Thymus (tissue), 11 donors: ENCODE results near the gene INSM2. TPM values are rescaled to one million over a fixed set of nuclear protein-coding genes. Genes with fewer than 3 reads are reported as not detected.

Source experiments
- DNase-seq, 9 donors: peaks; one replicate each; pipeline ENCODE4 v3.0.0-alpha.2; 2013; ENCODE audit warnings: low spot score in 9 of 9, low read depth in 6 of 9, missing footprints in 1 of 9
- H3K27ac ChIP-seq, 2 donors: one replicate each; pipeline ENCODE4 v1.5.1; 2013; ENCODE audit warnings: control low read depth in 1 of 2, low read depth in 1 of 2, low read length in 1 of 2, mild to moderate bottlenecking in 1 of 2, moderate library complexity in 1 of 2
- H3K27me3 ChIP-seq, 2 donors: one replicate each; pipeline ENCODE4 v1.5.1; 2013; ENCODE audit warnings: low read length in 1 of 2; ENCODE audit not compliant: control insufficient read depth in 2 of 2, insufficient read depth in 1 of 2
- H3K36me3 ChIP-seq, 2 donors: one replicate each; pipeline ENCODE4 v1.5.1; 2013; ENCODE audit warnings: low read length in 1 of 2, mild to moderate bottlenecking in 1 of 2, moderate library complexity in 1 of 2; ENCODE audit not compliant: control insufficient read depth in 2 of 2, insufficient read depth in 2 of 2
- H3K4me1 ChIP-seq, 2 donors: one replicate each; pipeline ENCODE4 v1.5.1; 2013; ENCODE audit warnings: low read length in 2 of 2; ENCODE audit not compliant: control insufficient read depth in 2 of 2, insufficient read depth in 2 of 2
- H3K4me3 ChIP-seq, 2 donors: one replicate each; pipeline ENCODE4 v1.5.1; 2013; ENCODE audit warnings: low read length in 2 of 2, control low read depth in 1 of 2, mild to moderate bottlenecking in 1 of 2
- H3K9me3 ChIP-seq, 2 donors: one replicate each; pipeline ENCODE4 v1.5.1; 2013; ENCODE audit warnings: low read length in 1 of 2, mild to moderate bottlenecking in 1 of 2; ENCODE audit not compliant: control insufficient read depth in 2 of 2, insufficient read depth in 1 of 2
- WGBS: extraction: QIAGEN DNeasy Blood & Tissue Kit; methylation state at CpG from one replicate; pipeline ENCODE4 v1.1.7; 2013; 5-methylcytosine and 5-hydroxymethylcytosine counted together
- polyA plus RNA-seq: library from polyadenylated mRNA; stranded (reverse); fragments of 200-250 nt; gene quantifications from one replicate; pipeline ENCODE4 v1.2.3, GENCODE V29; 2013
- total RNA-seq: library from RNA; stranded (reverse); fragments of 120-200 nt; gene quantifications from one replicate; pipeline ENCODE4 v1.2.4, GENCODE V29; 2013
- donor health status: healthy.

Gene INSM2
- total and polyA plus RNA-seq, 2 donors: 0.05 to 0.21 TPM

DNA sequence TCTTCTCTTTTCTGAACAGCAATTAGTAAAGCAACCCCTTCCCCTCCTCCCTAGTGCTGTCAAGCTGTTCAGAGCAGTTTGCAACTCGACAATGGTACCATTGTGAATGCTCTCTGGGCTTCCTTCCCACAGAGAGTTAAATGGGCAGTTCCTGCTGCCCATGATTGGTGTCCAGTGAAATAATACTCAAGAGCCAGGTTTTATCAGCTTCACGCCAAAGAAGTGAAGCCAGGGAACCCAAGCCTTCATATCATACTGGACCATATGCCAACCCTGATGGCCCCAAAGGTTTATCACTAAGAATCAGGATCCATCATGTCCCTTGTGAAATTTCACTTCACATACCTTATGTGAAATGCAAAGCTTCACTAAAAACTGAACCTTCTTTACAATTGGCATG is 24.7 kb downstream of the INSM2 start:
- Histone ChIP-seq H3K9me3 (no peaks in the 10 kb centered on the region), H3K36me3 (no peaks in the 10 kb centered on the region), H3K4me1 (no peaks in the 10 kb centered on the region), H3K27ac (no peak overlapping the region), H3K4me3 (no peak overlapping the region), H3K27me3 (no peaks in the 10 kb centered on the region)
- WGBS: 94% methylated on average over 2 of the region's 2 CpGs
- no peak for DNase-seq

DNA sequence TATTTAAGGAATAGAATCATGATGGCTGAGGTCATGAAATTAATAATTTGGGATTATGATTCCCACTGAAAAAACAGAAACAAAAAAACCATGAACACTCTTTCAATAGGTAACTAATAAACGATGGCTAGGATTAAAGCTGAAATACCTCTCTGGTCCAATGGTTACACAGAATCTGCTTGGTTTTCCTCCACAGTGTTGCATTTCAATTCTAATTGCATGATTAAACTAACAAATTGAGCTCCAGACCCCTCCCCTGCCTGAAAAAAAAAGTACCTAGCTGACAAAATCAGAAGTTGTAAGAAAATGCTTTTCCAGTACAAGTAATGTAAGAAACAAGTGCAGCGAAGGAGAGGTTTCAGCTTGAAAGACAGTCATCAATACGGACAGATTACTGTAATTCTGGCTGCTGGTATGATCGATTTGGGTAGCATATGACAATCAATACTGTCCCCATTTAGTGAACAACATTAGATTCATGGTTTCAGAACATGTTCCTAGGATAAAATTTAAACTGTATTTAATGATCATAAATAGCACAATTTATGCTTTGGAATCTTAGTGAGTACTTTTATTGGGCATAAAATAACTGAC is 32.0 kb downstream of the INSM2 start:
- Histone ChIP-seq H3K9me3 (no peaks in the 10 kb centered on the region), H3K27ac (no peak overlapping the region), H3K27me3 (no peaks in the 10 kb centered on the region), H3K36me3 (no peaks in the 10 kb centered on the region), H3K4me1 (no peaks in the 10 kb centered on the region), H3K4me3 (no peak overlapping the region)
- WGBS: 99% methylated on average over 4 of the region's 4 CpGs
- DNase-seq: no peak

GRCh38 chr14:35571598-35571997 is 37.6 kb downstream of the INSM2 start:
- Histone ChIP-seq H3K9me3 (no peaks in the 10 kb centered on the region), H3K4me3 (no peak overlapping the region), H3K36me3 (no peaks in the 10 kb centered on the region), H3K4me1 (no peaks in the 10 kb centered on the region), H3K27me3 (no peaks in the 10 kb centered on the region), H3K27ac (no peak overlapping the region)
- WGBS: 97% methylated on average over 8 of the region's 8 CpGs
- DNase-seq: no peak

DNA sequence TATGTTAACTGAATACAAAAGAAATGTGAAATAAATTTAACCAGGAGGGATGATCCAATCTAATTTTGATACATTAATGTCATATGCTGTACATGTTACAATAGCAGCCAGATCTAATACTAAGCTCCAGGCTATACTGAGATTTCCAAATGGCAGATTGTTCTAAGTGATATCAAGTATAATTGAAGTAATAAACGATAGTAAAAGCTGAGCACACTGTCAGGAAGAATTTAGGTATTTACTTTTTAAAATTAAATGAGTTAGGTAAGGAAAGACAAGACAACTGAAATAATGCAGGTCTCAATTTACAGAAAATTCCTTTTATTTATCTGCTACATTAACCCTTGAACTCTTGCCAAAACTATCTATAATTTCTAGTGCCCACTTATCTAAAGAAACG is 39.9 kb downstream of the INSM2 start:
- Histone ChIP-seq H3K9me3 (no peaks in the 10 kb centered on the region), H3K36me3 (no peaks in the 10 kb centered on the region), H3K27me3 (no peaks in the 10 kb centered on the region), H3K4me1 (no peaks in the 10 kb centered on the region), H3K27ac (no peak overlapping the region), H3K4me3 (no peak overlapping the region)
- WGBS: 93% methylated on average over 2 of the region's 2 CpGs
- DNase-seq: no peak

GRCh38 chr14:35576260-35576659 is 42.3 kb downstream of the INSM2 start:
- Histone ChIP-seq H3K4me3 (no peak overlapping the region), H3K9me3 (no peaks in the 10 kb centered on the region), H3K27ac (no peak overlapping the region), H3K27me3 (no peaks in the 10 kb centered on the region), H3K36me3 (no peaks in the 10 kb centered on the region), H3K4me1 (no peaks in the 10 kb centered on the region)
- DNase-seq: no peak

DNA sequence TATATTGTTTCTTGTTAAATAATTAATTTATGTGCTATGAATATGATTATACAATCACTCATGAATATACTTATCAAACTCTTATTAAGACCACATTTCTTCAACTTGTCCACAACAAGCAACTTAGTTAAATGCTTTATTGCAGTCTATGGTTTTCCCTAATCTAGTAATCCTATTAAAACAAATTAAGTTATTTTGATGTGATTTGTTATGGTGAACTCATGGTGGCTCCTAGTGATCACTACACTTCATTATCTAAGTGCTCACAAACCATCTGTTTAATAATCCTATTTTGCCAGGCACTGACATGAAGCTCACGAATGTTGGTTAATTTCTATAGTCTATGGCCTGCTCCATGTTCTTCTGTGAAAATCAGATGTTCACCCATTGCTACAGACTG is 42.9 kb downstream of the INSM2 start:
- Histone ChIP-seq H3K4me3 (no peak overlapping the region), H3K36me3 (no peaks in the 10 kb centered on the region), H3K27me3 (no peaks in the 10 kb centered on the region), H3K27ac (no peak overlapping the region), H3K9me3 (no peaks in the 10 kb centered on the region), H3K4me1 (no peaks in the 10 kb centered on the region)
- no peak for DNase-seq
- 97% methylated on average over 1 of the region's 1 CpG for WGBS

- no peaks in the 10 kb centered on the region for H3K36me3 ChIP-seq
- H3K4me3 ChIP-seq: no peak overlapping the region
- H3K27me3 ChIP-seq: no peaks in the 10 kb centered on the region
- no peak for DNase-seq
- H3K27ac ChIP-seq: no peak overlapping the region
- 96% methylated on average over 2 of the region's 2 CpGs for WGBS
- no peaks in the 10 kb centered on the region for H3K9me3 ChIP-seq
- H3K4me1 ChIP-seq: no peaks in the 10 kb centered on the region
These were observed 44.2 kb downstream of the INSM2 start for GRCh38 chr14:35578135-35578534.

- H3K4me1 ChIP-seq: no peaks in the 10 kb centered on the region
- H3K27ac ChIP-seq: no peak overlapping the region
- H3K27me3 ChIP-seq: no peaks in the 10 kb centered on the region
- H3K9me3 ChIP-seq: no peaks in the 10 kb centered on the region
- DNase-seq: no peak
- H3K36me3 ChIP-seq: no peaks in the 10 kb centered on the region
- H3K4me3 ChIP-seq: no peak overlapping the region
These were observed 44.7 kb downstream of the INSM2 start for GRCh38 chr14:35578639-35579038.
